Prostate gland (tissue), 2 donors: ENCODE measurements around the gene XXYLT1.

ENCODE experiments used
- CTCF ChIP-seq, 4 experiments: fragments of 200-600 bp in 2 of 4; fragments of 450-650 bp in 2 of 4; sonication (generic) in 2 of 4; IDR thresholded peaks; 1 replicate in 3 of 4; 2 replicates in 1 of 4; pipeline ENCODE4 v1.5.1; 2016 to 2019; ENCODE audit warnings: antibody characterized with exemption in 4 of 4, mild to moderate bottlenecking in 2 of 4, moderate library complexity in 2 of 4
- POLR2A ChIP-seq: fragments of 450-650 bp; IDR thresholded peaks from one replicate; pipeline ENCODE4 v1.6.1; 2016; ENCODE audit warnings: antibody characterized with exemption, mild to moderate bottlenecking
- POLR2AphosphoS5 ChIP-seq: sonication (generic); formaldehyde crosslinking; IDR thresholded peaks from one replicate; pipeline ENCODE4 v1.6.1; 2017; ENCODE audit warnings: antibody characterized with exemption

GRCh38 chr3:195064300-195064931, 206.5 kb downstream of the XXYLT1 start:
- TF ChIP-seq CTCF (IDR thresholded peaks at IDR 0.05) (no peak), POLR2AphosphoS5 (no peak), POLR2A (no peak)
